HL-60/S4 treated with phorbol 12-myristate 13-acetate at 8.2 ng/mL for 4 days and 3 days (cell line): Measurements from ENCODE around the gene IPMK.

Experiments
- in situ Hi-C: fragments of 300-500 bp; cut with MboI; formaldehyde crosslinking; loops from 2 replicates; pipeline ENCODE4 v1.15.0; 2022; ENCODE audit warnings: low sequenced_read_pairs

Gene IPMK

GRCh38 chr10:58267713-58268453, at the start of gene IPMK:
TSS of gene IPMK (minus strand) at chr10:58267894. CDS start at chr10:58267611, 283 bp downstream.
- in situ Hi-C loops = no loop called here

GRCh38 chr10:58316874-58317273, 49.2 kb upstream of the IPMK start:
- in situ Hi-C loops = no loop called here

- in situ Hi-C loops = no loop called here
Measured at GRCh38 chr10:58311026-58311425, 43.3 kb upstream of the IPMK start.

- in situ Hi-C loops = no loop called here
Measured at GRCh38 chr10:58307676-58308075, 40.0 kb upstream of the IPMK start.

- in situ Hi-C loops = no loop called here
Measured at GRCh38 chr10:58305821-58306220, 38.1 kb upstream of the IPMK start.

GRCh38 chr10:58304099-58304633, 36.5 kb upstream of the IPMK start:
- in situ Hi-C loops = no loop called here

- in situ Hi-C loops = no loop called here
Measured at GRCh38 chr10:58302254-58302653, 34.6 kb upstream of the IPMK start.

GRCh38 chr10:58300676-58301075, 33.0 kb upstream of the IPMK start:
- in situ Hi-C loops = no loop called here

GRCh38 chr10:58299580-58299979, 31.9 kb upstream of the IPMK start:
- in situ Hi-C loops = loop anchor here (10.0 kb wide), 1 partner anchor 115 kb away; no protein-coding TSS in a partner anchor

- in situ Hi-C loops = loop anchor here (10.0 kb wide), 1 partner anchor 109 kb away; no protein-coding TSS in a partner anchor
Measured at GRCh38 chr10:58293989-58294388, 26.3 kb upstream of the IPMK start.

- in situ Hi-C loops = loop anchor here (10.0 kb wide), 1 partner anchor 107 kb away; no protein-coding TSS in a partner anchor
Measured at GRCh38 chr10:58291538-58292174, 24.0 kb upstream of the IPMK start.

- in situ Hi-C loops = no loop called here
Measured at GRCh38 chr10:58282615-58283014, 14.9 kb upstream of the IPMK start.

- in situ Hi-C loops = no loop called here
Measured at GRCh38 chr10:58281092-58281752, 13.5 kb upstream of the IPMK start.

GRCh38 chr10:58280477-58280876, 12.8 kb upstream of the IPMK start:
- in situ Hi-C loops = no loop called here

GRCh38 chr10:58278962-58279307, 11.2 kb upstream of the IPMK start:
- in situ Hi-C loops = no loop called here

- in situ Hi-C loops = no loop called here
Measured at GRCh38 chr10:58278274-58278961, 10.7 kb upstream of the IPMK start.

- in situ Hi-C loops = no loop called here
Measured at GRCh38 chr10:58275908-58276307, 8.2 kb upstream of the IPMK start.

GRCh38 chr10:58275261-58275660, 7.6 kb upstream of the IPMK start:
- in situ Hi-C loops = no loop called here

- in situ Hi-C loops = no loop called here
Measured at GRCh38 chr10:58269782-58270290, 2.1 kb upstream of the IPMK start.

- in situ Hi-C loops = no loop called here
Measured at GRCh38 chr10:58268946-58269781, 1.5 kb upstream of the IPMK start, which contains the start of gene CISD1. TSS of gene CISD1 (plus strand) at chr10:58269162. CDS start at chr10:58269274, 112 bp downstream.
